GM11168 (cell line): ENCODE results near the gene SOD1.

ENCODE experiments used
- in situ Hi-C: fragments of 300-500 bp; cut with MboI; formaldehyde crosslinking; loops from one replicate; pipeline ENCODE4 v1.12.0; 2022; ENCODE audit warnings: low sequenced_read_pairs; ENCODE audit not compliant: unreplicated experiment

The SOD1 gene

GRCh38 chr21:31678478-31678877 is 19.0 kb downstream of the SOD1 start:
- in situ Hi-C loops, result no loop called here

- in situ Hi-C loops, result no loop called here
These were observed 23.1 kb downstream of the SOD1 start for GRCh38 chr21:31682620-31683019.

GRCh38 chr21:31683029-31683428 is 23.5 kb downstream of the SOD1 start:
- in situ Hi-C loops, result no loop called here

- in situ Hi-C loops, result no loop called here
These were observed 25.4 kb downstream of the SOD1 start for GRCh38 chr21:31684918-31685317.

DNA sequence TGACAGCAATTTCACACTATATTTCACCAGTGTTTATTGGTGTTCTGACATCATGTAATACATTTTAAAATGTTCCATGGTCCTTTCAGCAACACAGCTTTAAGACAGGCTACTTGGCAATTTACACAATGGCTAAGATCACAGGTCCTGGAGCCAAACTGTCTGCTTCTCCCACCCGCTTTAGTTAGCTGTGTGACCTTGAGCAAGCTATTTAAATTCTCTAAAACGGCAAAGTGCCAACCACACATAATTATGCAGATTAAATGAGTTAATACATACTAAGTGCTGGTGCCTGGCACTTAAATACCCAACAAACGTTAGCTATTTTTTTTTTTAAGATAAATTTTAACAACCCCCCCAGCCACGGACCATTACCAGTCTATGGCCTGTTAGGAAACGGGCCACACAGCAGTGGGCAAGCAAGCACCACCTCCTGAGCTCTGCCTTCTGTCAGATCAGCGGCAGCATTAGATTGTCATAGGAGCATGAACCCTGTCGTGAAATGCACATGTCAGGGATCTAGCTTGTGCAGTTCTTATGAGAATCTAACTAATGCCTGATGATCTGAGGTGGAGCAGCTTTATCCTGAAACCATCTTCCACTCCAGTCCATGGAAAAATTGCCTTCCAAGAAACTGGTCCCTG is 26.9 kb downstream of the SOD1 start:
- in situ Hi-C loops, result no loop called here

DNA sequence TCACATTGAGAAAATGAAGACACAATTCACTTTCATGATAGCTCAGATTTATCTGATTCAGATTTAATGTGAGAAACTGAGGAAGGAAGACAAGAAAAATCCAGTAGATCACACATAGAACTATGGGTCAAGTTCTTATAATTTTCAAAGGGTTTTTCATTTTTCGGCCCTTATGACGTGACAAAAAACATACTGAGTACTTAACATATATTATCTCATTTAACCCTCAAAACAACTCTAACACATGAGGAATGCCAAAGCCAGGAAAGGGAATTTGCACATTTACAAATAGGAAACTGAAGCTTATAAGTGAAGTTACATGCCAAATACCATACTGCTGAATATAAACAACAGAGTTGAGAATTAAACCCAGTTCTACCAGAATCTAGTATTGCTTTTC is 27.6 kb downstream of the SOD1 start:
- in situ Hi-C loops, result no loop called here

DNA sequence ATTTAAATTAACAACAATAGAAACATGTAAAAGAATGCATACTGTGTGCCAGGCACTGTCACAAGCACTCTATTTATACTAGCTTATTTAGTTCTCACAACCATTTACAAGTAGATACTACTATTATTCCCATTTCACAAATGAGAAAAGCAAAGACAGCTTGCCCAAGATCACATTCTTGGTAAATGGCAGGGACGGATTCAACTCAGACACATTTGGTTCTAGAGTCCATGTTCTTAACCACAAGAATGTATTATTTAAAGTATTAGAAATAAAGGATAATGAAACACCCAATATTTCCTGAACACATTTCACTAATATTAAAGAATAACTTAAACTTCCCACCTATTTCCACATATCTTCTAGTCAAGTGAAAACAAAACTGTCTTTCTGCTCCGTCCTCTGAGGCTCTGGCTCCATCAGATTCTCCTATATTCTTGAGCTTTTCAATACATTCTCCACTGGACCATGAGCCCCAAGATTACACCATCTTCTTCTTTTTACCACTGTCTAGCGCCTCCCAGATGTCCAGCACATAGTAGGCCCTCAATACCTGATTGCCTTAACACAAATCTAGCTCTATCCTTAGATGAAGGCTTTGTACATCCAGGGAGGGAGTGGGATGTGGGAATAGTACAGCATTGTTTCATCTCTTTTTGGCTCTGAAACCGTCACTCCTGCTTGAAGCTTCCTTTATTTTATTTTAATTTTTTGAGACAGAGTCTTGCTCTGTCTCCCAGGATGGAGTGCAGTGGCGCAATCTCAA is 29.3 kb downstream of the SOD1 start:
- in situ Hi-C loops, result no loop called here

- in situ Hi-C loops, result no loop called here
These were observed 33.7 kb downstream of the SOD1 start for GRCh38 chr21:31693222-31693621.

- in situ Hi-C loops, result no loop called here
These were observed 36.9 kb downstream of the SOD1 start for GRCh38 chr21:31696424-31696823.

DNA sequence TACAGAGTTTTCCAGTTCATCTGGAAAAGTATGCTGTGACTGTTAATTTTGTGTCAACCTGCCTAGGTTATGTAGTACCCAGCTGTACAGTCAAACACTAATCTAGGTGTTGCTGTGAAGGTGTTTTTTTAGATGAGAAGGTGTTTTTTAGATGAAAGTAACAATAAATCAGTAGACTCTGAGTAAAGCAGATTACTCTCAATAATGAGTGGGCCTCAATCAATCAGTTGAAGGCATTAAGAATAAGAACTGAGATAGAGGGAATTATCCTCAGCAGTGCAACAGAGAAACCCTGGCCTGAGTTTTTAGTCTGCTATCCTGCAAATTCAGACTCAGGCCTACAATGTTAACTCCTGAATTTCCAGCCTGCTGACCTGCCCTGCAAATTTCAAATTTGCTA is 39.0 kb downstream of the SOD1 start:
- in situ Hi-C loops, result no loop called here

DNA sequence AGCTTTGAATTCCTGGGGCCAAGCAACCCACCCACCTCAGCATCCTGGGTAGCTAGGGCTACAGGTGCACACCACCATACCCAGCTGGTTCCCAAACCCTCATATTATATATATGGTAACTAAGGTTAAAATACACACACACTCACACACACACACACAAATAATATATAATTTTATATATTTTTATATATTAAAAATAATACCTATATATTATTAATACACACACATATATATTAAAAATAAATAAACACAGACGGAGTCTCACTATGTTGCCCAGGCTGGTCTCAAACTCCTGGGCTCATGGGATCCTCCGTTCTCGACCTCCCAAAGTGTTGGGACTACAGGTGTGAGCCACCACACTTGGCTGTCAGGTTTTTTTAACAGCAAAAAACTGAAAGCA is 40.5 kb downstream of the SOD1 start:
- in situ Hi-C loops, result no loop called here

DNA sequence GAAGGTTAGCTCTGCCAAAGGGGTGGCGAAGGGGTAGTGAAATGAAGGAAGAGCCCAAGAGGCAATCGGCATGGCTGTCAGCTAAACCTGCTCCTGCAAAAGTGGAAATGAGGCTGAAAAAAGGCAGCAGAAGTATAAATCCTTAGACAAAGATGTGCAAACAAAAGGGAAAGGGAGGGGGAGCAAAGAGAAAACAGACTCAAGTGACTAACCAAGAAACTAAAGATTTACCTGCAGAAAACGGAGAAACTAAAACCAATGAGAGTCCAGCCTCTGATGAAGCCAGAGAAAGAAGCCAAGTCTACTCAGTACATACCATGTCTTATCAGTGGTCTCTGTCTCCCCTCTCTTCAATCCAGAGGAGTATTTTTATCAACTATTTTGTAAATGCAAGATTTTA is 47.1 kb downstream of the SOD1 start:
- in situ Hi-C loops, result no loop called here

- in situ Hi-C loops, result no loop called here
These were observed 48.0 kb downstream of the SOD1 start for GRCh38 chr21:31707499-31707898.

DNA sequence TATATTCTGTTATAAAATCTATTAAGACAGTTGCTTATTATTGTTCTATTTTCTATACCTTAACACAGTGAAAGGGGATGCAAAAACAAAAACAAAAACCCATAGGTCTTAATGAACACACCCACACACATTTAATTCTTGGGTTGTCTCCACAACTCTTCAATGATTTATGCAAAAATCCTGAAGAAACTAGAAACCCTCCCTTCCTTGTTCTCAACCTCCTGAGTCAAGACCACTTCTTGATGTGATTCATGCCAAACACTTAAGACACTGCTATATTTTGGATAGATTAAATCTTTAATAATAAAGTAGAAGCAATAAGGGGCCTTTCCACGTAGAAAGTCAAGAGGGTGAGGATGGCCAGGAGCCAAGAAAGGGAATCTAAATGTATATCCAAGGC is 49.0 kb downstream of the SOD1 start:
- in situ Hi-C loops, result no loop called here

GRCh38 chr21:31710586-31710985 is 51.1 kb downstream of the SOD1 start:
- in situ Hi-C loops, result no loop called here

DNA sequence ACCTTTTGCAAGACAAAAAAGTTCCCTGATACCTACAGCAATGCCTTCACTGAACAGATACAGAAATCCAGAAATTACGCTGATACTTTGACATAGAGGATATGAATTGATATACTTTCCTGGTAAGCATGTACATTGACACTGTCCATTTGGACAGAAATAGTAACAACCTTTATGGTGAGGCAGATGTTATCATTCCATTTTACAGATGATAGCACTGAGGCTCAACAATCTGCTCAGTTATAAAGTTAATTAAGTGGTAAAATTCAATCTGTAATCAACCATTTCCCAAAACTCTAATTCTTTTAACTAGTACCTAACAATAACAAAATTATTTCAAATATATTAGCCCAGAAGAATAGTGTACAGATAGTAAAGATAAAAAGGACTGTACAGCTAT is 51.8 kb downstream of the SOD1 start:
- in situ Hi-C loops, result no loop called here

- in situ Hi-C loops, result no loop called here
These were observed 52.3 kb downstream of the SOD1 start for GRCh38 chr21:31711745-31712285.

GRCh38 chr21:31713115-31713514 is 53.6 kb downstream of the SOD1 start:
- in situ Hi-C loops, result no loop called here

DNA sequence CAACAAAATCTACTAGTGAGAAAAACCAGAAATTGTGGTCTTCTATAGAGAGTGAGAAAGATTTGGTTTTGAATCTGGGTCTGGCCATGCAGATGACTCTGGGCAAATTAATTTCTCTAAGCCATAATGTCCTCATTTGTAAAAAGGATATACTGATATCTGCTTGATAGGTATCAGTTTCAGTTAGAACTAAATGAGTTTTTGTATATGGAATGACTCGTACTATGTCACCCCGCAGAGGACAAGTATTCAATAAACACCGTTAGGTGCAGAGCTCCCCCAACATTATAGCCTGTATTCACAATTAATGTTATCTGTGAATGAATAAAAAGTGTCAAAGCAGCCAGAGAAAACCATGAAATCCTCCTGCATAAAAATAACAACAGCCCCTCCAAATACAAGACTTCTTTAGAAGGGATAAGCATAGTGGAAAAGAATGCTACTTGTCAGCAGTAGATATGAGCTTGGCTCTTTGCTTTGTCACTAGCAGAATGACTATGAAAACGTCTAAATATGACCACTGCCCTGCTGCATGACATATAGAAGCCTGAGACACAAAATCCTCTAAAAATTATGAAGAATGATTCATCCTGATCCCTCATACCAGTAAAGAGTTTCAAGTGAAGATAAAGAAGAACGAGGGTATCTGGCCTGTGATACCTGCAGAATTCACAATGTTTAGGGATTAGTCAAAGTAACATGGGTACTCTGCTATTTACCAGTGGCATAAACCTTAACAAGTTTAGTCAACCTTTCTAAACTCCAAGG is 54.7 kb downstream of the SOD1 start:
- in situ Hi-C loops, result no loop called here

- in situ Hi-C loops, result no loop called here
These were observed 55.4 kb downstream of the SOD1 start for GRCh38 chr21:31714741-31715365.

DNA sequence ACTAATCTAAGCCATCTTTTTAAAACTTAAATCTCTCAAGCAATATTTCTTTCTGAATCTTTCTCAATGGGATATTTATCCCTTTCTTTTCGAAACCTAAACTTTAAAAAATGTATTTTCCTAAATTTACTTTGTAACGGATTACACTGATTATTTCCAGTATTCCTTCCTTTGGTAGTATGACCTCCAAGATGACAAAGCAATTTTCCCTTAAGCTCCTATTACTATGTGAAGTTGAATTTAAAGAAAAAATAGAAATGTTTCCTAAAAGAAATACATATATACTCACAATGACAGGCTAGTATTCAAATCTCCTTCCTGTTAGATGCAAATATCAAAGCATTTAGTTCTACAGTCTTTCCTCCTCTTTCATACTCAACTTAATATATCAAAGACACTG is 56.6 kb downstream of the SOD1 start:
- in situ Hi-C loops, result no loop called here
